ENCODE data around the gene SLC35D2. TPM values are rescaled to one million over a fixed set of nuclear protein-coding genes. Genes with fewer than 3 reads are reported as not detected.
A peak's percentile ranks its signal among the peaks of the same experiment; 100 is the strongest.

SLC35D2 gene
- total RNA-seq = 10.8 TPM

DNA sequence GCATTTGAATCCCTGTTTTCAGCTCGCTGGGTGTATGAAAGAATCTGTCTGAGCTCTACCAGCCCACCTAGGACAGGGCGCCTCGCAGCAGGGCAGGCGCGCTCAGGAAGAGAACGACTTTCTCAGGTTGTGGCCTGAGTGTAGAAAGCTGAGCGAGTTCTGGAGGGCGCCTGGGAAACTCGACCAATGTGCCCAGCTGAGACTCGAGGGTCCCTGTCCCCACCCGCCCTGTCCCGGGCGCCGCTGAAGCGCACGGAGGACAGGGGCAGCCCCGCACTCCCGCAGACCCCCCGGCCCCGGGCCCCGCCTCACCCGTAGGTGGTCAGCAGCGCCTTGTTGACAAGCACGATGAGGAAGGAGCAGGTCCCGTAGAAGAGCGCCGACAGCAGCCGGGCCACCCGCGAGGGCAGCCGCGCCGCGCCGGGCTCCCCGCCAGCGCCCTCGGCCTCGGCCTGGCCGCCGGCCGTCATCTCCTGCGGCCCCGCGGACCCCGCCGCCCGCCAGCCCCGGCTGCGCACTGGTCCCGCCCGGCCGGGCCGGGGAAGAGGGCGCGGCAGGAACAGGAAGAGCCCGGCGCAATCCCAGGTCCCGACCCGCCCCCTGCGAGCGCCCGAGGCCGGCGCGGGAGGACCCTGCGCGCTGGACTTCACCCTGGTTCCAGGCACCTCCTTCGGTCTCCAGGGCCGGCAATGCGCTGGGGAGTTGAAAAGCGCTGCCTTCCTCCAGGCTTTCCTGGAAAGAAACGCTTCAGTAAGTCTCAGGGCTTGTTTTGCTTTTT, at the start of gene SLC35D2:
SLC35D2 (minus strand) TSS at position 547 of the 778 bp plus-strand sequence; CDS start at position 470, 77 bp downstream.
- peak; percentile 58 for DNase-seq

DNA sequence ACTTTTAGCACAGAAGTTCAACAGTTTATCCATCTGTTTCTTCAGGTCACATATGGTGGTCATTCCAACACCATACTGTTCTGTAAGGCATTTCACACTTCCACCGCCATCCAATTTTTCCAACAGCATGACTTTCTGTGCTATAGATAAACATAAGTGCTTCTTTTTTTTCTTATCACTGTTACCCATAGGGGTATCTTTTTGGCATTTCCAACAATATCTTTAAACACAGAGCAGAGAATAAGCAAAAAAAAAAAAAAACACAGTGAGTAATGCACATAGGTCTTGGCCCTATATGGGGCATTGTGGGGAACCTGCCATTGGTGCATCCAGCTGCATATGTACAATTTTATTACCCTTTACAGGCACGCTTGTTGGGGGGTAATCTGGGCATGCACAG, 46.9 kb upstream of the SLC35D2 start:
- DNase-seq = no peak

DNA sequence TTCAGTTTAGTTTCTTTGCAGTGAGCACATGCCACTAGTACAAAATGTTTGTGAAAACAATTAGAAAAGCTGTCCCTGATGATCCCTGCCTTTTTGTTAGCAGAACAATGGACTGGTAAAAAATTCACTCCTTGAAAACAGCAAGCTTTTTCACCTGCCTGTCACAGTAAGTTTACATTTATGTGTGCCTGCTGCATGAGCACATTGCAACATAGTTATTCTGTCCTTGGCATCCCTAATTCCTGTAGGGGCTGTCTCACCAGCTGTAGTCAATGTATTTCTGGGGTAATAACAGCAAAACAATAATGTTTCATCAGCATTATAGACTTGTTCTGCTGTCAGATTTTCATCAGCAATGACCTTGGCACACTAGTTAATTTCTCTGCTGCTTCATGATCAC, 46.2 kb upstream of the SLC35D2 start:
- DNase-seq = no peak

DNA sequence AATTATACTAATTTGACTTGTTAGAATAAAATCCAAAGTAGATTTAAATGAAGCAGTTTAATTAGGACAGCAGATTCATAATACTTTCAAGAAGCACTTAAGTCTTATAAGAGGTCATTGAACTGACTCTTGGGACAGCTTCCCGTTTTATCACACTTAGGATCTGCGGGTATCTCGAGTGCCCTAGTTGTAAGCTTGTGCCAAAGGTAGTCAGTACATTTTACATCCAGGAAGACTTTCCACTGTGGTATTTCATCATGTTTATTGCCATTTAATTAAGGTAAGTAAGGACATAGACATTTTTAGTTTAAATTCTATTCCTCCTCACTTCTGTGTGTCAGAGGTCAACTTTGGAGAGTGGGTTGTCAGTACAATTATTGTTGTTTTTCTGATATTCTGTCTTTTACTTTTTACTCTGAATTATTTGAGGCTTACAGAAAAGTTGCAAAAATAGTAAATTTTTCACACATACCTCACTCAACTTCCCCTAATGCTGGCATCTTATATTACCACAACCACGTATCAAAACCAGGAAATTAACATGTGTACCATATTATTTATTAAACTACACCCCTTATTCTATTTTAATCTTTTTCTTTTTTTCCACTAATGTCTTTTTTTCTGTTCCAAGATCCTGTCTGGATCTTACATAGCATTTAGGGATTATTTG, 42.1 kb upstream of the SLC35D2 start:
- no peak for DNase-seq

DNA sequence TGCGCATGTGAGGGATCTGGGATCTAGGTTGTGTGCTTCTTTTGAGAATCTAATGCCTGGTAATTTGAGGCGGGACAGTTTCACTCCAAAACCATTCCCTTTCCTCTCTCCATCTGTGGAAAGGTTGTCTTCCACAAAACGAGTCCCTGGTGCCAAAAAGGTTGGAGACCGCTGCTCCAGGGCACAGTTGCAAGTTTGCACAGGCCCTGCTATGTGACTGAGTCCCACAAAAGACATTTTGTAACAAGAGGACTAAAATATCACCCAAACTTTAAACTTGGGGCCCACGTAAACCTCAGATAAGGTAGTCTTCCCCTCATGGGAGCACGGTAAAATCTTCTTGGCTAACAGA, 40.5 kb upstream of the SLC35D2 start:
- no peak for DNase-seq

DNA sequence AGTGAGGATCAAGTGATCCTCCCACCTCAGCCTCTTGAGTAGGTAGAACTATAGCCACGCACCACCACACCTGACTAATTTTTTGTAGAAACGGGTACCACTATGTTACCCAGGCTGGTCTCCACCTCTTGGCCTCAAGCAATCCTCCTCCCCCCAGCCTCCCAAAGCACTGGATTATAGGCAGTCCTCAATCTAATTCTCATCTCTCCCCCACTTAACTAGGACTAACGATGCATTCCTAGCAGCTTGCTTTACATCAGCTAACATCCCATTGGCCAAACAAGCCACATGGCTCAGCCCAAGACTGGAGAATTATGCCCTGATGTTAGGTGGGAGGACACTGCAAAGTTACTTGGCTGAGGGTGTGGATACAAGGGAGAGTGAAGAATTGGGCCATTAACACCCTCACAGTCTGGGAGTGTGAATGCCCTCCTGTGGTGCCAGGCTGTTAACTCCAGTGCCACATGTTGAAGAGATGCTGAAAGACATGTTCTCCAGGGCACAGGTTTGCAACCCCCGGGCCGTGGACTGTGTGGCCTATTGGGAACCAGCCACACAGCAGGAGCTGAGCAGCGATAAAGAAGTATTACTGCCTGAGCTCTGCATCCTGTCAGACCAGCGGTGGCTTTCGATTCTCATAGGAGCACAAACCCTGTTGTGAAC, 39.9 kb upstream of the SLC35D2 start:
- no peak for DNase-seq

DNA sequence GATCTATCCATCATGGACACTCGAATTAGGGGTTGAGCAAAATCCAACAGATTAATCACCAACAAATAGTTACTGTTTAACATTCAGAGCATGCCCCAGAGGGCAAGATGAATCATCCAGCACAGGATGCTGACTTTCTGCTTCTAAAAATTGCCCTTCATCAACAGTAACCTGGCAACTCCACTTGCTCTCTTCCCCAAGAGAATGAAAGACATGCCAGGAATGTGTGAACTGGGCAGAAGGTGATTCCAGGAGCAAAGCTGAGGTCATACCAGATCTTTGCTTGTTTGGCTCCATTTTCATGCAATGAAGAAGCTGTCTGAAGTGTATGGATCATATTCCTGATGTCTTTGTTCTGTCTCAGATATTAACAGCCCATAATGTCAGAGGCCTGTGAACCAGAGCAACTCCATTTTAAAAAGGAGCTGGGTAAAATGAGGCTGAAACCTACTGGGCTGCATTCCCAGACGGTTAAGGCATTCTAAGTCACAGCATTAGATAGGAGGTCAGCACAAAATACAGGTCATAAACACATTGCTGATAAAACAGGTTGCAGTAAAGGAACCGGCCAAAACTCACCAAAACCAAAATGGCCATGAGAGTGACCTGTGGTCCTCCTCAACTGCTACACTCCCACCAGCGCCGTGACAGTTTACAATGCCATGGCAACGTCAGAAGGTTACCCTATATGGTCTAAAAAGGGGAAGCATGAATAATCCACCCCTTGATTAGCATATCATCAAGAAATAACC, 37.1 kb upstream of the SLC35D2 start:
- peak; percentile 54 for DNase-seq

DNA sequence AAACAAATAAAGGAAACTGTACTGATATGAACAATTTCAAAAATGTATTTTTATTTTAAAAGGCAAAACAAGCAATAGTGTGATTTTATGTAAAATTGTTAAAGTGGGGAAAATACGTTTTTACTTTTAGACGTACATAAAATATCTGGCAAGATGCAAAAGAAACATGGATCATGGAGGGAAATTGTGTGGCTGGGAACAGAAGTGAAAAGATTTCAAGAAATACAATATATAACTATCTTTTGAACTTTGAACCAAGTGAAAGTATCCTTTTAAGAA, 36.1 kb upstream of the SLC35D2 start:
- DNase-seq = no peak

DNA sequence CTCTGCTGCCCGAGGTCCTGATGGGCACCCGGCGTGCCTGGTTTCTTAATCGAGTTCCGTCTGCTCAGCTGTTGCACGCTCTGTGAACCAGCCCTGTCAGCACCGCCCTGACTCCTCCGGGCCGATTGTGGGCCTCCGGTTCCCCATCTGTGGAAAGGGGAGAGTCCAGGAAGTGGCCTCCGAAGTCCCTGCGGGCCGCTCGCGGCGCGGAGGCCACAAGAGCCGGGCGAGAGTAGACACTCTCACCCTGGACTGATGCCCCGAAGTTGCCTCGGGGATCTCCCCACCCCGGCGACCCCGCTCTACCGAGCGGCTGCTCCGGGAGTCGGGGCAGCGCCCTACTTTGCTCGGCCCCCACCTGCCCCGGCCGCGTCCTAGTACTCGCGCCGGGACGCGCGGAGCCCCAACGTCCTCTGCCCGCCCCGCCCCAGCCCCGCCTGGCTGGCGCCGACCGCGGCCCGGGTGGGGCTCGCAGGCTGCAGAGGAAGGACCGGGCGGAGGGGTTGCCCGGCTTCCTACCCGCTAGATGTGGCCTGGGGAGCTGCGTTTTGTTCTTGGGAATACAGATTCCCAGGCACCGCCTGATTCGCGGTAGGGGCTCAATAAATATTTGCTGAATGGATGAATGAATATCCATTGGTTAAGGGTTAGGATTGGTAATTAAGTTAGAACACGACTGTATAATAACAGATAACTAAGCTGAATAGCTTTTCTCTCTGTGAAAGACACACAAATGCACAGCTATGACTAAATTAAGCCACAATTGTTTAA, 35.6 kb upstream of the SLC35D2 start:
- peak; percentile 82 for DNase-seq

DNA sequence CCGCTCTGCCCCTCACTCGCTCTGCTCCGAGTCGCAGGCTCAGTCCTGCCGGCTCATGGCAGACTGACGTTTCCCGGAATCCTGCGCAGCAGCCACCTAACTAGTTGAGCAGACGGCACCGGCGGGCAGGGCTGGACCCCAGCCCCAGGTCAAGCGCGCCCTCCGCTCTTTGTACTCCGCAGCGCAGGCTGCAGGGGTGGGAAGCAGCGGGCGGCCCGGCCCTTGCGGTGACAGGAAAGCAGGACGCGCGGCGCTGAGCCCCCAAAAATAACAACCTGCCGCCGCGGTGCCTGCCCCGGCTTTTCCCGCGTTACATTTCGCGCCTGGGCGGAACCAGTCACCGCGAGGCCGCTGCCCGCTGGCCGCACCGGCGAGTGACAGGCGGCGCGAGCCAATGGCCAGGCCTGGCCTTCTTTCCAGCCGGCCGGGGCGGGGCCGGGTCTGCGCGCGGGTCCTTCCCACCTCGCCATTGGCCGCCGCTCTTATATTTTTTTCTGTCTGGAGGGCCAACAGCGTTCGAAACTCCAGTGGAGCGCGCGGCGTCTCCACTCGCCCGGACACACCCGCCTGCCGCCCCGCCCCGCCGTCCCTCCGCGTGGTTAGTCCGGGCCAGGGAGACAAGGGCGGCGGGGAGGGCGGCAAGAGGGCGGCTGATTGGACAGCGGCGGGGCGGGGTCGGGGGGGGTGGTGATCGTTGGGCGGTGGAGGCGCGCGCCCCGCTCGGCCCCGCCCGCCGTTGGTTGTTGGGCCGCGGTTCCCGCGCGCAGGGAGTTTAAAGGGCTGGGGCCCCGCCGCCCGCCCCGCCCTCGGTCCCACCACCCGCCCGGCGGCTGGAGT, 34.8 kb upstream of the SLC35D2 start, which contains the start of gene ZNF367:
ZNF367 (minus strand) TSS at position 288 of the 837 bp plus-strand sequence. CDS start 338 bp downstream, outside the sequence.
- peak; percentile 99 for DNase-seq

DNA sequence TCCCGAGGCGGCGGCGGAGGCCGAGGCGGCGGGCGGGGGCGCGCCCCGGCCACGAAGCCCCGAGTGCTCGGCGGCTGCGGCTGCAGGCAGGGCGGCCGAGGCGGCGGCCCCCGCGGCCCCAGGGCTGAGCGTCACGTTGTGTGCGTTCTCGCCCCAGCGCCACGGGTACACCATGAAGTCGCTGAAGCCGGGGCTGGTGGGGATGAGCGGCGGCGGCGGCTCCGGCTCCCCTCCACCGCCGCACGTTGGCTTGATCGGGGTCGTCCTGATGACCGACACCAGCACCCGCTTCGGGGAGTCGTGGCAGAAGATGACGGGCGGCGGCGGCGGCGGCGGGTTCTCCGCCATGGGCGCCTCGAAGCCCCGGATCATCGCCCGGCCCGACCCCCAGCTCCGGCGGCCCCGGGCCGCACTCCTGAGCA, 34.2 kb upstream of the SLC35D2 start:
- DNase-seq = no peak

DNA sequence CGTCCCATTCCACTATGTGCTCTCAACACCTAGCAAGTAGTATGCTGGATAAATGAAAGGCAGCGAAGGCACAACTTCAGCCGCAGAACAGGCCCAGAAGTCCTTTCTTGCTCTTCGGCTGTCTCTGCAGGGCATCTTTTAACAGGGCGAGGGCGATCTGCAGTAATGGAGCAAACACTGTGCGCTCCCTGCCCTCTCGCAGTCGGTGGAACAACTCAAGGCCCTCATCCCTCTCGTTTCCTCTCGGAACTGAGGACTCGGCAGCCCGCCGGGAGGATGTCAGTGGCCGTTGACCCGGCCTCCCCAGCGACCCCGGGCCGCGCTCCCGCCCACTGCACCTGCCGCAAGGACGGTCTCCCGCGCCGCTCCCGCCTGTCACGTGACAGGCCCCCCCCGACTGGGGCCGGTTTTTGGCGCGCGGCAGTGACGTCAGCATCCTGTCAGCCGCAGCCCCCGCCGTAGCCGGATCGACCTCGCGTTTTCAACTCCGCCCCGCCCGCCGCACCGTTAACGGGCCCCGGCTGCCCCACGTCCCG, 33.6 kb upstream of the SLC35D2 start:
- DNase-seq = peak; percentile 93

DNA sequence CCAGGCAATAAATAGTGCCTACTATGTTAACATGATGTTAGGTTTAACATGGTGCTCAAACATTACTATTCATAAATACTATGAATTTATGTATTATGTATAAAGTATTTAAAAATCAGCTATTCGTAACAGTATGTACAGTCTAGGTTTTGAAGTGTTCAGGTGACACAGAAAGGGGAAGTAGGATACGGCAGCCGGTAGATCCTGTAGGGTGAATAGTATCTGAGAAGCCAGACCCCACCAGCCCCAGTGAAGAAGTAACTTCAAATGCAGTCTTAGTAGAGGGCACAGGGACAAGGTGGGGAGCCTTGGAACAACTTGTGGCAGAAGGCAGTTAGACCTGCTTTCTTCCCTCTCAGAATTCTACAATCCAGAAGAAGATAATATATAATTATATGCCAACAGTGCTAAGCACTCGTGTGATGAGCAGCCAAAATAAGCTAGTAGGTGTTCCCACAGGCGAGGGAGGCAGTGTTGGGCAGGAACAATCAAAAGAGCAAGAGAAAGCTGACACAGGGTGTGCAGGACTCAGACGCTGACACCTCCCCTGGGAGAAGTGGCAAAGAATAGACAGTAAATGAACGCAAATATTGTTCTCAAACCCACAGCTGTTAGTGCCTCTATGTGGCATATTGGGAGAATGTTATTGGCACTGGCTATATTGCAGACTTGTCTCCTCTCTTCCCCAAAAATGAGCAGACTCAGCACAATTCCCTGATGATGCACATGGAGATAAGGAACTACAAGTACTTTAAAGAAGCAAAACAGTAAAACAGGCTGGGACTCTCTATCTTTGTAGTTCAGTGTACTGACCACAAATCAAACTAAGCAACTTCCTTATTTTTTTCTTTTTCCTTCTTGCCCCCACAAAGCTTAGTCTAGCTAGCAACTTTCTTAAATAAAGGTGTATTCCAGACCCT, 30.1 kb upstream of the SLC35D2 start:
- DNase-seq = no peak

DNA sequence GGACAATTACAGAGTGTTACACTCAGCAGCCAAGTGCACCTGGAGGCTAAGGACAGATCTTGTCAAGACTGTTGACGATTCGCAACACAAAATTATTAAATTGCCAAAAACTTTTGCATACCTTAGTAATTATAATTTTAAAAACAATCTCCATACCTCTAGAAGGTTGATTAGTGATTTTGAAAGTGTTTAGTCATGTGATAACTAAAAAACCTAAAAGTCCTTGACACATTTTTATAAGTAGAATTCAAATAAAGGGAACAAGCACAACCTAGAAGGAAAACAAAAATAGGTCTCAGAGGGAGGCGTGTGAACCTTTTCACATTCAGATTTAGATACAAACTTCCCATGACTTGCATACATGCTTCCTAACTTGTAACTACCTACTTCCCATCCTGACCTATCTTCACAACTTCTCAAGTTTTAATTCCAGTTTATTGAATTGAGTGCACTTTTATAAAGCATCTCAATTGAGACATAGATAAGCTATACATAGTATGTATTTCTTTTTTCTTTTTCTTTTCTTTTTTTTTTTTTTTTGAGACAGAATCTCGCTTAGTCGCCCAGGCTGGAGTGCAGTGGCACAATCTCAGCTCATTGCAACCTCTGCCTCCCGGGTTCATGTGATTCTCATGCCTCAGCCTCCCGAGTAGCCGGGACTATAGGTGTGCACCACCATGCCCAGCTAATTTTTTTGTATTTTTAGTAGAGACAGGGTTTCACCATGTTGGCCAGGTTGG, 28.8 kb upstream of the SLC35D2 start:
- no peak for DNase-seq

DNA sequence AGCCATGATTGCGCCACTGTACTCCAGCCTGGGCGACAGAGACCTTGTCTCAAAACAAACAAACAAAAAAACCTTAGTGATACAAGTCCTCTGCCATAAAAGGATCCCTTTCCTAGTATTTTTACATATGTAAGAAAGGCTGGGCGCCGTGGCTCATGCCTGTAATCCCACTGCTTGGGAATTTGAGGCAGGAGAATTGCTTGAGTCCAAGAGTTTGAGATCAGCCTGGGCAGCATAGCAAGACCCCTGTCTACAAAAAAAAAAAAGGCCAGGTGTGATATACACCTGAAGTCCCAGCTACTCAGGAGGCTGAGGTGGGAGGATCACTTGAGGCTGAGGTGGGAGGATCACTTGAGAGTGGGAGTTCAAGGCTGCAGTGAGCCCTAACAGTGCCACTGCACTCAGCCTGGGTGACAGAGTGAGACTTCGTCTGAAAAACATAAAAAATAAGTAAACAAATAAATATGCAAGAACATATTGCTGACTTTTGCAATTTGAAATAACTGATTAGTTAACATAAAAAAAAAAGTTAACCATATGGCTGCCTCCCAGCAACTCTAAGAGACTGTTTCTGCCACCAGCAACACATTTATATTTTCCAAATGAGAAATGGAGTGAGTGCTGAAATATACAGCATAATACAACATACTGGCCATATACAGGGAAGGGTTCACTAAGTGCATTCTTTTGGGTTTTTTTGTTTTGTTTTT, 27.8 kb upstream of the SLC35D2 start:
- DNase-seq = no peak

DNA sequence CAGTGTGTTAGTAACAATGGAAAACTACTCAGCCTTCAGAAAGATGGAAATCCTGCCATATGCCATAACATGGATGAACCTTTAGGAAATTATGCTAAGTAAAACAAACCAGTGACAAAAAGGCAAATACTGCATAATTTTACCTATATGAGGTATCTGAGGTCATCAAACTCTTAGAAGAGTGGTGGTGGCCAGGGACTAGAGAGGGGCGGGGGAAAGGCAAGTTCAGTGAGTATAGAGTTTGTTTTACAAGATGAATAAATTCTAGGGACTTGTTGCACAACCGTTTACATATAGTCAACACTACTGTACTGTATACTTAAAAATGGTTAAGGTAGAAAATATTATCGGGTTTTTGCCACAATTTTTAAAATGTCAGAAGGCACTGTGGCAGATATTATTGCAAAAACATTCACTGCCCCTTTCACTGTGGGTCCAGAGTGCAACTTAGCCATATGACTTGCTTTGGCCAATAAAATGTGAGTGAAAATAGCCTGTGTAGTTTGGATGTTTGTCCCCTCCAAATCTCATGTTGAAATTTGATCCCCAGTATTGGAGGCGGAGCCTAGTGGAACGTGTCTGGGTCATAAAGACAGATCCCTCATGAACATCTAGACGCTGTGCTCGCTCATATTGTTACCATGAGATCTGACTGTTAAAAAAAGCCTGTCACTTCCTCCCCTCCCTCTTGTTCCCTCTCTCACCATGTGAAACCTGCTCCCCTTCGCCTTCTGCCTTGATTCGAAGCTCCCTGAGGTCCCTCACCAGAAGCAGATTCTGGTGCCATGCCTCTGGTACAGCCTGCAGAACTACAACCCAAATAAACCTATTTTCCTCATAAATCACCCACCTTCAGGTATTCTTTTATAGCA, 25.1 kb upstream of the SLC35D2 start:
- DNase-seq = no peak
